Fibroblast of skin of scalp (primary cell): ENCODE measurements around the gene SELENON.

ENCODE experiments used
- DNase-seq: peaks from one replicate; pipeline ENCODE4 v3.0.0-alpha.2; 2013

SELENON gene

DNA sequence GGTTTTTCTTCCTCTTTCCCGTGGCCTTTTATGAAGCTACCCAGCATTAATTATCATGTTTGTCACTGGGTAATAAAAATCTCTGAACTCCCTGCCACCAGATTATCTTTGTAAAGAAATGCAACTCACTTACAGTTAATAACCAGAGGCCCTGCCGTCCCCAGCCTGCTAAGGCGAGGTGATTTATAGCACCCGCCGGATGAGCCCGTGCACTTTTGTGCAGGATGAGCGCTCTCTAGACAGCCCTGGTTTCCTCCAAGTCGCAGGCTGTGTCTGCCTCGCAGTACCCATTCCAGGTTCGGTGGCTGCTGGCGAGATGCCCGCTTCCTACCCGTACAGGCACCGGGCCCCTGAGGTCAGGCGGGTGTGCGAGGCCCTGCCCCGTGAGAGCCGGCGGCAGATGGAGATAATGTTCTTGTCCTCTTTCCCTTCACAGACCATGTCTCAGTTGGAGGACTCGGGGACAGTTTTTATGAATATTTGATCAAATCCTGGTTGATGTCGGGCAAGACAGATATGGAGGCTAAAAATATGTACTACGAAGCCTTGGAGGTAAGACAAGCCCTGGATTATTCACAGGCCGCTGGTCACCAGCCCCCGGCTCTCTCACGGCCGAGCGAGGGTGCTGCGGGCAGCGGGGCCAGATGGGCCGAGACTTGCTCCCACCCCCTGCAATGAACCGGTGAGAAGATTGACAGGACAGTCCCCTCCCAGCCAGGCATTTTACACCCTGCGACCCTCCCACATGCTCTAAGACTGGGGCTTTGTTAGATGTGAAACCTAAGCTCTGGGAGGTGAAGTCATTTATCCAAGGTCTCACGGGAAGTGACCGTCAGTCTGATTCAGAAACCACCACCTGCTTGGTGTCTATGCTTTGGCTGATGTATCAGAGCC, 28.5 kb upstream of the SELENON start:
- no peak for DNase-seq

DNA sequence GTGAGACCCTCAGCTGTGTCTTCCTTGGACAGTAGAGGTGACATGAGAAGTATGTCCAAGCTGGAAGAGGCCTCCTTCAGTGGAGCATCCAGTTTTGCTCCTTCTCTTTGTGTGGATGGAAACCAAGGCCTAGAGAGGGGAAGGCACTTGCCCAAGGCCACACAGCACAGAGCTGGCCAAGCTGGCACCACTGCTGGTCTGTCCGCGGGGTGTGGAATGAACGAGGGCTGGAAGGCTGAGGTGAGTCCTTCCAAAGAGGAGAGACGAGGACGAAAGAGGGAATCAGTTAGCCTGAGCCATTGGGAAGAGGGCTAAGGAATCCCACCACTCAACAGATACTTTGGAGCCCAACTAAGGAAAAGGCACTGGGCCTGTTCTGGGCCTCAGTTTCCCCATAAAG, 27.8 kb upstream of the SELENON start:
- DNase-seq: no peak

DNA sequence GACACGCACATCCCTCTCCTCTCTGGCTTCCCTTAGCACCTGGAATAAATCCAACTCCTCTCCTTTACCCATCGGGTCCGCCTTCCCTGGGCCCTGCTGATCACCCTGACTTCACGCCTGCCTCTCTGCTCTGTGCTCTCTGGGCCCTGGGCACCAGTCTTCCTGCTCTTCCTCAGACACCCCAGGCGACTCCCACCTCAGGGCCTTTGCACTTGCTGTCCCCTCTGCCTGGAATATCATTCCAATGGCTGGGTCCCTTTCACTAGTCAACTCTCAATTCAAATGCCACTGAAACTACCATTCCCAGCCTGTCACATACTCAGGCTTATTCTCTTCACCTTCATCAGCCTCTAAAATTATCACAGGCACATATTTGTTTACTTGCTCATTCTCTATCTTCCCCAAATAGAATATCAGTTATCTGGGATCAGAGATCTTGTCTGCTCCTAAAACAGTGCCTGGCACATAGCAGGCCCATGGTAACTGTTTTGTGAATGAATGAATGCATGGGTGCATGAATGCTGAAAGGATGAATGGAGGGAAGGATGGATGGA, 27.2 kb upstream of the SELENON start:
- no peak for DNase-seq

DNA sequence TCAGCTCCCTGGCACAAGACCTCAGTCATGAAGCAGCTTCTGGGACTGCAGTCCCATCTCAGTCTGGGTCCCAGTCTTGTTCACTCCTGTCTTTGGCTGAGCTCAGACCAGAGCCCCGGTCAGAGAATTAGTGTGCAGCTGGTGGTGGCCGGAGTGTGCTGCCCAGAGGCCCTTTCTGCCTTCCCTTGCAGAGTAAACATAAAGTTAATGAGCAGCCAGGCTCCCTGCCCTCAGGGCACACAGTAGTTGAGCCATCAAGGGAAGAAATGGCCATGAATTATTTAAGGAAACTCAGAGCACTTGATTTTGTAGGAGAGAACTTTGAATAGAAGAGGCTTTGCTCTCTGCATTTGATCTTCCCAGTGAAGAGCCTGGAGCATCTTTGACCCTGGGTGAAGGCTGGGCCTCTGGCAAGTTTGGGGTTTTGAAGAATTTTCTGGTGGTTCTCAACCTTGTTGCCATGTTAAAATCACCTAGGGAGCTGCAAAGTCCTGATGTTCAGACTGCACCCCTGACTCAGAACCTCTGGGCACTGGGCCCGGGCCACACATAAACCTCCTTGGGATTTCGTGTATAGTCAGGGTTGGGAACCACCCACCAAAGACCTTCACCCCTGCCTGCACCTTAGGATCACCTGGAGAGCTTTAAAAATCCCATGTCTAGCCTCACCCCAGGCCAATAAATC, 26.4 kb upstream of the SELENON start:
- DNase-seq: no peak

DNA sequence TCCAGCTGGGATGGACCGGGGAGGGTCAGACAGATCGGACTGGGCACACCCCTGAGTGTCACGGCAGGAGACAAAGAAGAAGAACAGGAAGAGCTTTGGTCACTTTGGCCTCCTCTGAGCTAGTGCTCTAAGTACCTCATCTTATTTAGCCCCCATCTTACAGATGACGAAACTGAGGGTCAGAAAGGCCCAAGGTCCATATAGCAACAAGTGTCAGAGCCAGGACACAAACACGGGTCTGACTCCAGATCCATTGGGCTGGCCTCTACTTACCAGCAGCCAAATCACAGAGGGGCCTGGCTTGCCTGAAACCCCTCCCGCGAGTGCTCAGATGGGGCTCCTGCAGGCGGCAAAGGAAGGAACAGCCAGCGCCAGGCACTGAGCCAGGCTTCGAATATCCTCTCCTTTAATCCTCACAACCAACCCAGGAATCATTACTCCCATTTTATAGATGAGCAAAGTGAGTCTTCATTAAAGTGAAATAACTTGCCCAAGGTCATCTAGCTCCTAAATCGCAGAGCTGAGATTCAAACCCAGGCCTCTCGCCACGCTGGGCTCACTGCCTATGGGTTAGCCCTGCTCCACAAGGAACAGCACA, 25.7 kb upstream of the SELENON start:
- DNase-seq: no peak

DNA sequence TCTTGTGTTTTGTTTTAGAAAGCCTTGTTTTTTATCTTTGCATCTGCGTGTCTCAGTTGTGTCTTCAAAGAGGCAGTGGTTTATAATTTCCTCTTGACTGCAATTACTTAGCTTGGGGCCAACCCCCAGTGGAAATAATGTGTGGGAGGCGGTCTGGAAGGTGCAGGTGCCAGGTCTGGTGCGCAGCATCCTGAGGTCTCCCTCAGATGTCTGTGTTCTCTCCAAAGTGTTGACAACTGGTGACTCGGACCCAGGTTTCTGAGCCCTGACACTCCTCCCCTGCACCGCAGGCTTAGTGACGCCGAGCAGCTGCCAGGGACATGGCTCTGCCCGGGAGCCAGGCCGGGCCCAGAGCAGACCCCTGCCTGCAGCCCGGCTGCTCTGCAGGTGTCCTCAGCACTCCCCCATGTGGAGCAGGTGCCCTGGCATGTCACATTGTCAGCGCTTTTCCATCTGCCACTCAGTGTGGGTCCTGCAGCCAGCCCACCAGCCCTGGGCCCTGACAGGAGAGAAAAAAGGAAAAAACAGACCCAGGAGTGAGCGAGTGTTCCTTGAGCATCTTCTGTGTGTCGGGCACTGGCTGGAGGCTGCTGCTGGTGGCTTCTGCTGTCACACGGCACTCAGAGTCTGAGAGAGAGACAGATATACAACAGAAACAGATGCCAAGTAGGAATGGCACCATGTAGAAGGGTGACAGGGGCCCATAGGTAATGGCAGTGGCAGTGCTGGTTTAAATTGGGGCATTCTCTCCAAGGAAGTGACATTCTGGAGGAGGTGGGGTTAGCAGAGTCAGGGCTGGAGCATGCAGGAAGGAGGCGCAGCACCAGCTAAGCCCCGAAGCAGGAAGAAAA, 24.8 kb upstream of the SELENON start:
- no peak for DNase-seq

DNA sequence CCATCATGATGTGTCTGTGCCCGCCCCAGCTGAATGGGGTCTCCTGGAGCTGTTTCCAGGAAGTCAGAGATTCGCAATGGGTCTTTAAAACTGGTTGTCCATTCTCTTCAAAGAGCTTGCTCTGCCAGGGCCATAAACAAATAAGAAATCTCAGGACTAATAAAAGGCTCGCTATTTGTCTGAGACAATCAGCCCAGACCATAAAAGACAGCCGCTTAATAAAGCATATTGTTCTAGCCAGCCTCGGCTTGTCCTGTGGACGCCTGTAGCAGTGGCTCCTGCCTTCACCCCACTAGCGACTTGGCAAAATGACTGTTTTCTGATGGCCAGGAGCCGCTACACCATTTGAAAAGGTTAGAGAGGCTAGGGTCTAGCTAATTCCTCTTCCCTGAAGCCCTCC, 20.6 kb upstream of the SELENON start:
- DNase-seq: no peak

DNA sequence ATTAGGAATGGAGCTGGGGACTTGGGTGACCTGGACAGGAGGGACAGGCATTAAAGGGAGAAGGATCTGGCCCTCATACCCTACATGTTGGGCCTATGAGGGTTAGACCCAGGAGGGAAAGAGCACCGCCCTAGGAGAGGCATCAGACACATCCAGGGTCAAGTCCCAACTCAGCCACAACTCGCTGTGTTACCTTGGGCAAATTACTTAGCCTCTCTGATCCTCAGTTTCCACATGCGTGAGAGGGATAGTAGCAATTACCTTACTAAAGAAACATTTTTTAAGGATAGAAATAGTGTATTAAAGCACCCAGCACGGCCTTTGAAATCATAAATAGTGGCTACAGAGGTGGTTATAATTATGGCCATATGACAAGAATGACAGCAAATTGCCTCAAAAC, 20.1 kb upstream of the SELENON start:
- DNase-seq: no peak

DNA sequence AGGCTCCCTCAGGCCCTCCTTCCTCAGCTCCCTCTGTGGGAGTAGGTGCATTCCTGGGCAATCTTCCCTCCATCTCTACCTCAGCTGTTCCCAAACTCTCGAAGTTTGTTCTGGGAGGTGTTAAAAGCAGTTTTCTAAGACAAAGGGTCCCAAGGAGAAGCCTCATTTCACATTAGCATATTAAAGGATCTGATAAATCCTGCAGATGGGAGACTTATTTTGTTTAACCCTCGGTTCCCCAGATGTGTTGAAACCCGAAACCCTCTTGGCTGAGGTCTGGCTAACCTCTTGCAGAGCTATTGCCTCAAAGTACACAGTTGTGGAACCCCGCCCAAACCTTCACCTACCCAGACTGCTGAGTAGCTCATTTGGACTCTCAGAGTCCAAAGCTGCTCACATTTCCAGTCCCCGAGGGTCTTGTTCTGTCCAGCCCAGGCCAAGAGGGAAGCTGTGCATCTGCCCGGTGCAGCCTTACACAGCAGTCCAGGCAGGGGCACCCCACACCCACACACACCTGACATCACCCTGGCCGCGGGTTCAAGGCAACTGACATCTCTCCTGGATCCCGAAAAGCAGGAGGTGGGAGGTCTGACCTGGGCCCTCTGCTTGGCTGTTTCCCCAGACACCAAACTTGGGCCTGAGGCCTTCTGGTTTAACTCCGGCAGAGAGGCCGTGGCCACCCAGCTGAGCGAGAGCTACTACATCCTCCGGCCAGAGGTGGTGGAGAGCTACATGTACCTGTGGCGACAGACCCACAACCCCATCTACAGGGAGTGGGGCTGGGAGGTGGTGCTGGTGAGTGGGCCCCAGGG, 19.5 kb upstream of the SELENON start:
- no peak for DNase-seq

DNA sequence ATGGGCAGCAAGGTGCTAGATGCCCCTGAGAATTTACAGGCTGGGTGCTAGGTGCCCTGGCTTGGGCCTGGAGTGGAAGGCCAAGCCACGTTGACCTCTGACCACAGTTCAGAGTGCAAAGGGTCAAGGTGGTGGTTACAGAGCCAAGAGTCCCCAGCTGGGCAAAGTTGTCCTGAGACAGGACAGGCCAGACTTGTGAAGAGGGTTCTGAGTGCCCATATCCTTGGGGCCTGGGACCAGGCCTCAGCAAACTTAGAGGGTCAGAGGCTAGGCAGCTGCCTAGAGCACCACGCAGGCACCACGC, 18.9 kb upstream of the SELENON start:
- no peak for DNase-seq

DNA sequence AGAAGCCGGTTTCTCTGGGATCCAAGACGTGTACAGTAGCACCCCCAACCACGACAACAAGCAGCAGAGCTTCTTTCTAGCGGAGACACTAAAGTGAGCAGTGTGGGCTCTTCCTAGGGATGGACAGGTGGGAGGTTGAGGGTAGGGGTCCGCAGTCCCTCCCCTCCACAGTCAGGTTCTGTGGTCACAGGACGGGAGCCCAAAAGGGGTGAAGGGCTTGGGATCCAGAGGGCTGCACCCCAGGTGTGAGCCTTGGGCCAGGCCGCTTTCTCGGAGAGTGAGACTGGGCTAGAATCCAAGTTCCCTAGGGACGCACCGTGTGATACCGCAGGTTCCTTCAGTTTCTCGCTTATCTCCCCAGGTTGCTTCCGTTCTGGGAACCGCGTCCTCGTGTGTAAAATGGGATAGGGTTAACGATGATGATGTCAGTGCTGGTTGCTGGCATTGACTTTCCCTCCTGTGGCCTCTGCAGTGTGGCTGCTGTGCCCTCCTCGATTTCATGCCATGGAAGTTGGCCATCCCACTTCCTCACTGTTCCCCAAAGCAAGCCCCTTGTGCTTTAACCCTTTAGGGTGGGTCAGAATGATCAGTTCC, 17.3 kb upstream of the SELENON start:
- DNase-seq: no peak

DNA sequence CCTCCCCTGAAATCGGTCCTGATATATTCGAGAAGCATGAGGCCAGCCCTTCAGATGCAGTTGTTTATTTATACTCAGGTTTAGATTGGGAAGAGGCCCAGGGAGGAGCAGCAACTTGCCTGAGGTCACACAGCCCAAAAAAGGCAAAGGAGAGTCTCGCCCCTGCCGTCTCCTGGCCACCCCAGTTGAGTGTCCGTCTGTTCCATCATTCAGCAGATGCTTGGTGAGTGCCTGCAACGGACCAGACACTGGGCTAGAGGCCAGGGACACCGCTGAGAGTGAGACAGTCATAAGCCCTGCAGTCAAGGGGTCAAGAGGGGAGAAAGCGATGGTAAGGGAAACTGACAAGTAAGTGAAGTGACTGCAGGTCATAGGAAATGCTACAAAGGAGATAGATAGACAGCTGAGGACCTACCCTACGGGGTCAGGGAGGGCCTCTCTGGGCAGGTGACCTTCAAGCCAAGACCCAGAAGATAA, 15.4 kb upstream of the SELENON start:
- DNase-seq: no peak

DNA sequence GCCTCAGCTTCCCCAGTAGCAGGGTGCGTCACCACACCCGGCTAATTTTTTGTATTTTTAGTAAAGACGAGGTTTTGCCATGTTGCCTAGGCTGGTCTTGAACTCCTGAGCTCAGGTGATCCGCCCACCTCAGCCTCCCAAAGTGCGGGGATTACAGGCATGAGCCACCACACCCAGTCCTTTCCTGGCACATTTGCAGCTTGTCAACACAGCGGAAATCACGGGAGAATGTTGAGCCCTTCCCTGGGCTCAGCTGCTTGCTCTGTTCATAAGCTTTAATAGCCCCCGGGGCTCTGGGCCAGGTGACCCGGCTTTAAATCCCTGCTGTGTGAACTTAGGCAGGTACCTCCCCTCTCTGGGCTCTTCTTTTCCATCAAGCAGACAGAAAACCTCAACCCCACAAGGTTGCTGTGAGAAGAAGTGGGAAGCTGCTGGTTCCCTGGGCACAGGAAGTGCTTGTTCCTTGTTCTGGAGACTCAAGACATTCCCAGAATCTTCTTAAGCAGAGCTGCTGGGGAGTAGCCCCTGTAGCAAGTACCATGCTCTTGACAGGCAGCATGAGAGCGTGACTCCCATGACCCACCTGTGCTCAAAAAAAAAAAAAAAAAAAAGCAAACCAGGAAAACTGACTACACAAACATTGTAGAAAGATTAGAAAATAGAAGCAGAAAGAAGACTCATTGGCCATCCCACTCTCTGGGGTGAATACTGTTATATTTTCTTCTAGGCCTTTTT, 14.5 kb upstream of the SELENON start:
- DNase-seq: no peak

DNA sequence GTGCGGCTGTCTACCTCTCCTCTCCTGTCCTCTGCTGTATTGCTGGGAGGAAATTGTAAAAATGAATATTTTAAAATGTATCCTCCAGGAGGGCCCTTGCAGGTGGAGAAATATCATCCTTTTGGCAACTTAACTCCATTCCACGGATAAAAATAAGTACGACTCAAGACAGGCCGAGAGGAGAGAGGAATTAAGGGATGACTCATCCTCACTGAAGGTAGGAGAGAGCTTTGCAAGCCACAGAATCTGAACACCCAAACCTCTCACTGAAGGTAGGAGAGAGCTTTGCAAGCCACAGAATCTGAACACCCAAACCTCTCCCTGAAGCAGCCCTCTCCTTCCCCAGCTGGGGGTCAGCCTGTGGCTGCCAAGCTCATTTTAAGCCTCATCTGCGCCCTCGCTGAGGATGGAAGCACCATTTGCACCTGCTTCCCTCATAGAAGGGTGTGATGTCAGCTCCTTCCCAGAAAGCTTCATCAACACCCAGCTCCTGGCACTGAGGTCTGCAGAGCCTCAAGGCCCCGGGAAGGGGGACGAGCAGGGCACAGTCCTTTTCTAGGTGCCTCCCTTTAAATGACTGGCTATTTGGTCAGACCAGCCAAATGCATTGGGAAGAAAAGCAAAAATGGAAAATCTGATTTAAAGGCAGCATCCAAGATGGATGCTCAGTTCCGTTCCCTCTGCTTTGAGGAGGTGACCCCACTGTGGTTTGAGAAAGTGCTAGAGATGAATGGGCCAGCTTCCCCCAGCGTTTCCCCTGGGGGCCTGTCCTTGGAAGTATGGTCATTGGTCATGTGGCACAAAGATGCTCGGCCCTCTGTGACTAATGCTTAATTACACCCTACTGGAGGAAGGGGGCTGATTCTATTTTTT, 12.9 kb upstream of the SELENON start:
- peak; percentile 28 for DNase-seq

DNA sequence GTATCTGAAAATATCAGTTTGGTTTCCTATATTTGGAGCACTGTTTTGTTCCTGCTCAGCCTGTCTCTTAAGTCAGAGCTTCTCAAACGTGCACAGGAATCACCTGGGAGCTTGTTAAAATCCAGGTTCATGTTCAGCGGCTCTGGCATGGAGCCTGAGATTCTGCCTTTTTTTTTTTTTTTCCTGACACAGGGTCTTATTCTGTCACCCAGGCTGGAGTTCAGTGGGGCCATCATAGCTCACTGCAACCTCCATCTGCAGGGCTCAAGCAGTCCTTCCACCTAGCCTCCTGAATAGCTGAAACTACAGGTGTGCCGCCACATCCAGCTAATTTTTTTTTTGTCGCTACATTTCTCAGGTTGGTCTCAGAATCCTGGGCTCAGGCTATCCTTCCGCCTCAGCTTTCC, 12.2 kb upstream of the SELENON start:
- DNase-seq: no peak

DNA sequence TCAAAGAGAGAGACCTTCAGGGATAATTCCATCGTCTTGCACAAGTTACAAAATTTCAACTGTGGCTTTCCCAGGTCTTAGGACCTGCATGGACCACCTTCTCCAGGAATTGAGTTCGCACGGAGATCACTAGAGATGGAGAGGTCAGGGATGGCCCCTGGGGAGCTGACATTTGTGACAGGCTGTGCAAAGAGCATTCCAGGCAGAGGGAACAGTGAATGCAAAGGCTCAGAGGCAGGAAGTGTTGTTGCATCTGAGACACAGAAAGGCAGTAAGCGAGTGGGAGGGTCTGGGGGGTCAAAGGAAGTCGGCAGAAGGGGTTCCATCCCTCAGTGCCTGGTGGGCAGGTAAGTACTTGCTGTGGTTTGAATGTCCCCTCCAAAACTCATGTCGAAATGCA, 9.5 kb upstream of the SELENON start:
- DNase-seq: no peak

DNA sequence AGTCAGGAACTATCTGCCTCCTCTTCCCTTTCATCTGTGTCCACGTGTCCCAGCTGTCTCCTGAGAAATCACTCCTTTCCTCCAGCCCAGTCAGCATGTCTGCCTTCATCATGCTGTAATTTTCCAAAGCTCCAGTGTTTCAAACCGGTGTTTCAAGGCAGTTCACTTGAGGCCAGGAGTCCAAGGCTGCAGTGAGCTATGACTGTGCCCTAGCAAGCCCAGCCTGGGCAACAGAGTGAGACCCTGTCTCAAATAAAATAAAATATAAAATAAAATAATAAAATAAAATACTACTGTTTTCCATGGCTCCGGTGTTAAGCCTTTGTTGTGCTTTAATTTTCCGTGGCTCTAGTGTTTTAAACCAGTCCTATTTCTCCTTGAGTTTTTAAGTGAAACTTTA, 7.9 kb upstream of the SELENON start:
- no peak for DNase-seq

DNA sequence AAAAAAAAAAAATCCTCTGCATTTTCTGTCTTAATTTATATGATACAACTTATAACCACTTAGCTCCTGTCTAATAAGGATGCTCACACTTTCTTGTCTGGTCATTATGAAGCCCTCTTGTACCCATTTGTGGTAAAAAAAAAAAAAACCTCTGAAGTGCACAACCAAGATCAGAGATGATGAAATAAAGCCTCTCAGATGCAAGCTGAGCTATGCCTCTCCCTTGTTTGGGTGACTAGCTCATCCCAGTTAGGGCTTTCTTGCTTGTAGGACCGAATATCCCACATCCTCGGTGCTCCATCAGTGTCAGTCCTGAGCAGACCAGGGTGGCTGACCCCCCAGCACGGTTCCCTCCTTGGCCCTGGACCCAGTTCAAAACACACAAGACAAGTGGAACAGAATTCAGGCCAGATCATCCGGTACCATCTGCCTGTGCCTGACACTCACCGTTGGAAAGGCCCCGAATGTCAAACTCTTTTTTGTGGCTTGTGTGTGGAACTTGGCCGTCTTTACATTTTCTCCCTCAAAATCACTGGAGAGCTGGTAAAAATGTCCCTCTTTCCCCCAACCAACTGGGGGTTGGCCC, 6.3 kb upstream of the SELENON start:
- no peak for DNase-seq

DNA sequence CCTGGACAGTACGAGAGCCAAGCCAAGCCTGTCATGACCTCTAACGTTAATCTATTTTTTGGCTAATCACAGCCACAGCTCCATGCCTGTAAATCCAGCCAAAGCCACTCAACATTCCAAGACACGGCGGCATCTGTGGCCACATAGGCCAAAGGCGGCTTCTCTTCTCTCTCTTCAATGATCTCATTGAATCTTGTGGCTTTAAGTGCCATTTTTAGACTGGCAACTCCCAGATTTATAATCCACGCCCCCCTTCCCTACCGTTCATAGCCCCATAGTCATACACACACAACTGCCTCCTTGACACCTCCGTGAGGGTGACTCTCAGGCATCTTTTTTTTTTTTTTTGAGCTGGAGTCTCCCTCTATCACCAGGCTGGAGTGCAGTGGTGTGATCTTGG, 5.7 kb upstream of the SELENON start:
- peak; percentile 20 for DNase-seq
